UCSD-AML1 (cell line): ENCODE results near the gene SZRD1.

Experiments used
- DNase-seq: peaks from one replicate; lab custom pipeline; 2025; ENCODE audit not compliant: unreplicated experiment; lab: John Stamatoyannopoulos, UW

SZRD1 gene

DNA sequence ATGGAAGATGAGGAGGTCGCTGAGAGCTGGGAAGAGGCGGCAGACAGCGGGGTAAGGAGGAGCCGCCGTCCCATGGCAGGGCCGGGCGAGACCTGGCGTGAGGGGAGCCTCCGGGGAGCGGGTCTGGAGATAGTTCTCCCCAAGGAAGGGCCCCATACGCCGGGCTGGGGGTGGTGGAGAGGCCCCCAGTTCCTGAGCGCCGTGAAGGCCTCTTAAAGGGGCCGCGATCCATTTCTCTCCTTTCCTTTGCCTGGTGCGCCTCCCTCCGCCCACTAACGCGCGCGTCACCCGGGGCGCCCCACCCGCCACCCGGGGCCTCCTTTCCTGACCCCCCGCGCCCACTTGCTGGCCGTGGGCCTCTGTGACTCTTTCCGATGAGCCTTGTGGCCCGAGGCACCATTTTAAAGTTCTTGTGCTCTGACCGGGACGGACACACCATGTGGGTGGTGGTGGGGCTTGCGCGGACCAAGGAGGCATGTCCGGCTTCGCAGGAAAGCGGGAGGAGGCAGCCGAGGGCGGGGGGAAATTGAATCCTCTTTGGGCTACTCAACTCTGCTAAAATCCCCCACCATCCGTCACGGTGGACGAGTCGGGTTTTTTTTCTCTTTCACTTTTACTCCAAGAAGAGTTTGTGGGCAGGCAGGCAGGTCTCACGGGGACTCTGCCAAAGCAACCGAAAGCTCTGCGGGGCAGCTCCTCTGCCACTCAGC, 371 bp downstream of the SZRD1 start:
- peak; percentile 93 for DNase-seq

DNA sequence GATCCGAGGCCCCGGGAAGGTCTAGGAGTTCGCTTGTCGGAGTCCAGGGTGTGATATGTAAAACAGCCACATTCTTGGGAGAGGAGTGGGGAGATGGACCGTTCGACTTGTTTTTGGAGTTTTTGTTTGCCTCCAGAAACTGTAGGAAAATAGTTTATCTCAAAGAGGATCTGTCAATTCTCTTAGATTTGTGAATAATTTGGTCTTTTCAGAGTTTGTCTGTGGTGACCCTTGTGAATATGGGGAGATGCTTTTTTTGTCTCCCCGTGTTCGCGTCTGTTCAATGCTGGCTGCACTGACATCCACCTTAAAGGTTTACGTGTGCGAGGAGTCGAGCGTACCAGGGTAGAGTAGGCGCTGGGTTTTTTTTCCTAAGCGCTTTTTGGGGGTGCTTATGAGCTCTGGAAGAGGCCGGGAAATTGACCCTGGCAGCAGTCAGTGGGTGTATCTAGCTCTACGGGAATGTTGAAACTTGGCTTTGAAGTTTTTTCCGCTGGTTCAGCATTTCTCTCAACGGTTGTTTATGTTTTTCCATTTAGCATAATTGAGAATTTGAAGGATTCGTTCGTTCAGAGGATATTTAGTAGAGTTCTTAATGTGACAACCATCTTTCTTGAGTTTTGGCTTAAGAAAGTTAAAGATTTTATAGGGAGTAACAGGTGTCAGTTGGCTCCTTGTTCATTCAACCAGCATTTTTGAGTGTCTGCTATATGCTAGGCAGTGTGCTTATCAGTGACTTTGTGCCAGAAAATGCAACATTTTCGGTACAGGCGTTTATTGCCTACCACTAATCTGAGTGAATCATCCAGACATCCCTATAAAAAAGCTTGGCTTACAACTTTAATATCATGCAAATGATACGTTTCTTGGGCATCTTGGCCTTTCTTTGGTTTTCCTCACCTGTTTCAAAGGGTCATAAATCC, 1.2 kb downstream of the SZRD1 start:
- no peak for DNase-seq

DNA sequence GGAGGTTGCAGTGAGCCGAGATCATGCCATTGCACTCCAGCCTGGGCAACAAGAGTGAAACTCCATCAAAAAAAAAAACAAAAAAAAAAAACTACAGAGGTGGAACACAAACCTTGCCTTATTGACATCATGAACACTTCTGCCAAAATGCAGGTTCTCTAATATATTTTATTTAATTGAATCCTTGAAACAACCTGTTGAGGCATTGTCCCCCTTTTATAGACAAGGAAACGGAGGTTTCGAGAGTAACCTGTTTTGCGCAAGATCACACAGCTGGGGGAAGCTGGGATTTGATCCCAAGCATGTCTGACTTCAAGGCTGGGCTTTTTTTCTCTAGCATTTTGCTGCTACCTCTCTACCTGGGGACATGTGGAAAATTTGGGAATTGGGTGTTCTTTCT, 2.8 kb downstream of the SZRD1 start:
- no peak for DNase-seq

DNA sequence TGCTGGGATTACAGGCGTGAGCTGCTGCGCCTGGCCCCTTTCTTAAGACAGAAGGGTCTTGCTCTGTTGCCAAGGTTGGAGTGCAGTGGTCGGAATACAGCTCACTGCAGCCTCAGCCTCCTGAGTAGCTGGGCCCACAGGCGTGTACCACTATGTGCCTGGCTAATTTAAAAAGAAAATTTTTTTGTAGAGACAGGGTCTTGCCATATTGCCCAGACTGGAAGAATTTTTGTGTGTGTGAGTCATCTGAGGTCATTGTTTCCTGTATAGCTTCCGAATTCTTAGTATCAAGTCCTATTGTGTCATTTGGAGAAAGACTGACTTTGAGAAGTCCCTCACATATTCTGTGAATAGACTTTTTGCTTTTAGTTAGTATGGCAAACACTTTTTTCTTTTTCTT, 4.7 kb downstream of the SZRD1 start:
- no peak for DNase-seq

DNA sequence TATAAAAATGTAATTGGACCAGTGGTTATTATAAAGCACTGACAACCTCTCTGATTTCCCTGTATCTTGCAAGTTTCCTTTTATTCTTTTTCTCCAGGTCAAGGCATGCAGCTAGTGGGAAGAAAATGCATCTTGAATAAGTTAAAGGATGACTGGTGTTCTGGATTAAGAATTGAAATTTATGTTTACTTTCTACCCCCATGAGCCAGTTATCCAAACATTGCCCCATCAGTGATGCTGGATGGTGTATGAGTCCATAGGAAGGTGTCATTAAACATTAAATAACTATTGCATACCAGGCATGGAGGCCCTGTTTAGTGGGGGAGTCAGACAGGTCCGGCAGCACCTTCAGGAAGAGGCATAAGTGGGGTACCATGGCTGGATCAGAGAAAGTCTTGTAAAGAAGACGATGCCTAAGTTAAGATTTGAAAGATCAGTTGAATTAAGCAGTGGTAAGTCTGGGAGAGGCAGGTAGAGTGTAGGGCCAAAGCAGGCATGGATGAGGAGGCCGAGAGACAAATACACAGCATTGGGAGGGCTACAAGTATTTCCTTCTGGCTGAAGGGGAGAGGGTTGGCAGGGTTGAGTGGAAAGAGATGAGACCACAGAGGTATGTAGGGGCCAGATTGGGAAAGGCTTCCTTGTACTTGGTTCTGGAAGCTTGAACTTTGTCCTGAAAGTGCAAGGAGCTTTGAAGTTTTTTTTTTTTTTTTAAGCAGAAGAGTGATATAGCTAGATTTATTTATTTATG, 5.7 kb downstream of the SZRD1 start:
- DNase-seq: no peak

DNA sequence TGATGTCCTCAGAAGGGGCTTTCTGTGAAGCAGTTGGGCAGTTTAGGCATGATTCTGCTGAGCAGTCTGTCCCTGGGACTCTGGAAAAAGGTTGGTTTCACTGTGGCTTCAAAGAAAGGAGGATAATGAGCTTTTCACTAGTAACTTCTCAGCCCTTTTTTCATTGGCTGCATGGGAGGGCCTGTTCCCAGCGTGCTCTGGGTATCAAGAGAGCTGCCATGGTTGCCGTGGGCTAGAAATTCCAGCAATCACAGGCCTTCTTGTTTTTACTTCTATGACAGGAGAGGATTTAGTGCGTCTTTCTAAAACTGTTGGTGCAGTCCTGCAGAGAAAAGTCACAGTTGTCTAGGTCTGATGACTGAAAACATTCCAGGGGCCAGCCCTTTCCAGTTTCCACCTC, 7.2 kb downstream of the SZRD1 start:
- no peak for DNase-seq

DNA sequence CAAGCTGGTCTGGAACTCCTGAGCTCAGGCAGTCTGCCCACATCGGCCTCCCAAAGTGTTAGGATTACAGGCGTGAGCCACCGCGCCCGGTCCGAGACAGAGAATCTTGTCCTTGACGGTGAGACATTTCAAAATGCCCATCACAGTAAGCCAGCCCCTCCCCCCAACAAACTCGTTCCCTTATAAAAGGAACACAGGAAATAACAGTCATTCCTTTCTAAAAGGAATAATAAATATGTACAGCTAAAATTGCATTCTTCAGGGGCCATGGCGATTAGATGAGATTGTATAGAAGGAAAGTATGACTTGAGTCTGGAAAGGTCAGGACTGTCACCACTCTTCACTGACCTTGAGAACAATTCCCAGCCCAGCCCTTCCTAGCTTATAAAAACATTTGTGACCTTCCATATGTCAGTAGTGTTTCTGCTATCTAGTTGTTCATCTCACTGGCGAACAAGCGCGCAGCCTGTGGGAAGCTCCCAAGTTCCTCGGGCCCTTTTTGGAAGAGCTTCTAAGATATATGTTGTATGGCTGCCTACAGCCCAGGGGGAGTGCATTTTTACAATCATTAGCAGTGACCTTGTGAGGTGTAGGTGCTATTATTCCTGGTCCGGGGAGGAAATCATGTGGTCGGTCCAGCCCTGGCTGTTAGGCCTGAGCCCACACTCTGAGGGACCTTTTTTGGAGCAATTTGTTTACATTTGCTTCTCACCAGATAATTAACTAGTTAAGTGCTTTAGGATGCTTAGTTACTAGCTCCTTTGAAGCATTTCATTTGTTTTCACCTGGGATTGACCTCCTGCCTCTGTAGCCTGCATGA, 8.7 kb downstream of the SZRD1 start:
- DNase-seq: no peak

DNA sequence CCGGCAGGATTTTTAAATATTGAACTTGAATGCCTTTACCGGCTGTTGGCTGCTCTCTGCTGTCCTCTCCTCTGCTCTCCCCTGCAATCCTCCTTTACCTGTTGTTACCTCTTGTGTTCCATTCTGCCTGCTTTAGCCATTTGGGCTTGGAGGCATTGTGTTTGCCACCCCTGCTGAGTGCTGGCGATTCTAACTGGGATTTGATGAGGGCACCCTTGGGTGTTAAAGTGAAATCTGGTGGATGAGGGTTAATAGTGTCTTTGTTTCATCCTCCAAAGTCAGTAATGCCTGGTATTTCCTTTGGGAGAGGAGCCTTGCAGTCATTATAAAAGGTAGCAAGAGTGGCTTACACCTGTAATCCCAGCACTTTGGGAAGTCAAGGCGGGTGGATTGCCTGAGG, 9.9 kb downstream of the SZRD1 start:
- no peak for DNase-seq

DNA sequence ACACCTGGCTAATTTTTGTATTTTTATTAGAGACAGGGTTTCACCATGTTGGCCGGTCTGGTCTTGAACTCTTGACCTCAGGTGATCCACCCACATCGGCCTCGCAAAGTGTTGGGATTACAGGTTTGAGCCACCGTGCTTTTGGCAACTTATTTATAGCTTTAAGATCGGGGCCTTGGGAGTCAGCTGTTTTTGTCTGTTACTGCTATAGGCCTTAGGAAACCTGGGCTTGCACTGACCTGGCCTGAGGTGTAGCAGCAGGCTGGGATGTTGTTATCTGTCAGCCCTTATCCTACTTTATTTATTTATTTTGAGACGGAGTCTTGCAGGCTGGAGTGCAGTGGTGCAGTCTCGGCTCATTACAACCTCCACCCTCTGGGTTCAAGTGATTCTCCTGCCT, 11.4 kb downstream of the SZRD1 start:
- DNase-seq: no peak

DNA sequence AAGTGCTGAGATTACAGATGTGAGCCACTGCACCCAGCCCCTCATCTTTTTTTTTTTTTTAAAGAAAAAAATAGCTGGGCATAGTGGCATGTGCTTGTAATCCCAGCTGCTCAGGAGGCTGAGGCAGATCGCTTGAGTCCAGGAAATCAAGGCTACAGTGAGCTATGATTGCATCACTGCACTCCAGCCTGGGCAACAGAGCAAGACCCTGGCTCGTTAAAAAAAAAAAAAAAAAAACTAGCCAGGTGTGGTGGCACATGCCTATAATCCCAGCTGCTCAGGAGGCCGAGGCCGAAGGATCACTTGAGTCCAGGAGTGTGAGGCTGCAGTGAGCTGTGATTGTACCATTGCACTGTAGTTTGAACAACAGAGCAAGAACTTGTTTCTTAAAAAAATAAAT, 13.8 kb downstream of the SZRD1 start:
- DNase-seq: no peak

DNA sequence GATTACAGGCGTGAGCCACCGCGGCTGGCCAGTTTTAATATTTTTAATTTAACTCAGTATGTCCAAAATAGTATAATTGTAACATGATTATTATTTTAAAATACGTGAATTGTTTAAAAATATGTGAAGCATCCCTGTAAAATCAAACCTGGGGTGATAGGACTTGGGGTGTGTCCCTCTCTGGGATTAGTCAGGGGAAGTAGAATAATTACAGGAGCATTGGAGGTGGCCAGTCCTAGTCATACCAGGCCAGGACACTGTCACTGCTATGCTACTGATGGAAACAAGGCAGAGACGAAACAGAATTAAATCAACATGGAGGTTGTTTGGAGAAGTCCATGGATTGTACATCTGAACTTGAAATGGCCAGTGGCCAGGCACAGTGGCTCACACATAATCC, 16.8 kb downstream of the SZRD1 start:
- DNase-seq: no peak

DNA sequence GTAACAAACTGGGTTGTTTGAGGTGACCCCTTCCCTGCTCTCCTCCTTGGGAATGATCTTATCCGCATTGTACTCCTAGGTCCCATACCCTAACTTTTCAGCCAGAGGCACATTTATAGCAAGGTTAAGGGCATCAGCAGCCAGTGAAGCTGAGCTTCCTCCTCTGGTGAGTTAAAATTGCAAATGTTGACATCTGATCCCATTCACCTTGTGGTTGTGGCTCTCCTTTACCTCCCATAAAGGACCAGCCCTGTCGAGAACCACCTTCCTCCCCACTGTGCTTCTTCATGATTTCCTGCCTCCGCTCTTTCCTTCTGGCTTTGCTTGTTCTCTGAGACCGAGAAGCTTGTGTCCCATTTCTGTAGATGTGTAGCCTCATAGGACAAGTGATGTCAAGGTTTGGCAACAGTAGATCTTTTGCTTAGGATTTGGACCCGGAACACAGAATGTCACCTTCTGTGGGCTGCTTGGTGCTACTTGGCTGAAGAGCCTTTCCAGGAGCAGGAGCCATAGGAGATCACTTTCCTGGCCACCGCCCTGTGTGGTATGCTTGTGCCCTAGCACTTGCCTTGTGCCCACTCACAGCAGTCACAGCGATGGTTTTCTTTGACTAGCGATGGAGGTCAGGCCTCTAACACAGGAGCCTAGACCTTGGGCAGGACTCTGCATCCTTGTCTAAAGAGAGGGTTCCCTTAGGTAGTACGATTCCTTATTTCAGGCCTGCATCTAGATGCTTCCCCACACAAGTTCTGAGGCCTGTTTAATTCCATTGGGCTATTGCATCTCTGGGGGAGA, 18.8 kb downstream of the SZRD1 start:
- no peak for DNase-seq

DNA sequence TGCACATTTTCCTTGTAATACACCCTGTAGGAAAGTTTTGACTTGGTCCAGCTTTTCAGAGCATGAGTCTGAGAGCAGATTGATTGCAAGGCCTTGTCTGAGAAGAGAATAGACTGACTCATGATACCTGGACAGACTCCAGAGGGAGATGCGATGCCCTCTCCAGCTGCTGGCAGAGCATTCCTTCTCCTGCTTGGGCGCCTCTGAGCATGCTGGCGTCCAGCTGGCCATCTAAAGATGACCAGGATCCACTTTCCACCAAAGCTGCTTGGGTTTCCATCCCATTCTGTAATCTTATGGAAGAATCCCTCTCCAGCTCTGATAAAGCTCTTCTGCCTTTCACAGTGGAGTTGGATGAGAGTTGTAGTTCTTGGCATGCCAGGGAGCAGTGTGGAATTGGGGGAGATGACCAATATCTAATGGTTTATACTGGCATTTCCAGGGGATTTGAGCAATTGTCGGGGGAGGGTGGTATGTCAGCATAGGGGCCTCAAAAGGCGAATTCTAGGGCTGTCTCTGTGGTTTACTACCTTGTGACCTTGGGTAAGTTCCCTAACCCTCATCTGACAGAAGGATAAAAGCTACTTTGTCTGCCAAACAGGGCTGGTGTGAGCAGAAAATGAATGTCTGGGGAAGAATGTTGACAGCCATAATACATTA, 19.5 kb downstream of the SZRD1 start:
- no peak for DNase-seq

DNA sequence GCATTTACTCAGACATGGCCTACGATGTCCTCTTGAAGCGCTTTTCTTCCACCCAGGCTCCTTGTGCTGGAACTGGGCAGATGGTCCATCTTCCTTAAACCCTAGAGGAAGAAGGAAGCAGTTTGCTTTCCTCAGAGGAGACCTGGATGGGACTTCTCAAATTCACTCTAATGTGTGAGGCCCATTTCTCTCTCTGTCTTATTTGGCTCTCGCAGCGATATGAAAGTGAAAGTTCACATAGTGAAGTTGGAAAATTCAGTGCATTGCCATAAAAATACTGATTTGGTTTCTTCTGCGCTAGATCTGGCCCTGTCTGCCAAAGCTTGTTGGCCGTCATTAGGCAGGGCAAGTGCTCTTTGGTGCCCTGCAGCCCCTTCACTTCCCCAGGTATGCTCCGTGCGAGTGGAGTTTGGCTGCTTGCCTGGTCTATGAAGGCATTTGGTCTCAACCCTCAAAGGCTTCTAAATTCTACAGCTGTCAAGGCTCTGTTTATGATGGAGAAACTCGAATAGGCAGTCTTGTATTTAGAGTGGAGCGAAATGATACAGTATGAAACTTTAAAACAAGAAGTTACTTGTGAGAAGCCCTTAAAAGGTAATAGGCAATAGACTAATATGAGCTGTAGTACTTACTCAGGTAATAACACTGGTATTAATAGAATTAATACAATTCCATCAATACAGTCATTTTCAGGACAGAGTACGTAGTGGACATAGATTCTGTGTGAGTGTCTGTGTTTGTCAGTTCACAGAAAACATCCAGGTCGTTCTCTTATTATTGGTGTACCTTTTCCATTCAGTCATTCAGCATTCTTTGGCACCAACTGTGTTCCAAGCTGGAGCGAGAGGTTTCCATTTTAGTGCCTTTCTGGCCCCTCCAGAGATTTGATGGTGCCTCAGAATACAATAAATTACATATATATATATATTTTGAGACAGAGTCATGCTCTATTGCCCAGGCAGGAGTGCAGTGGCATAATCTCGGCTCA, 20.5 kb downstream of the SZRD1 start:
- DNase-seq: no peak

DNA sequence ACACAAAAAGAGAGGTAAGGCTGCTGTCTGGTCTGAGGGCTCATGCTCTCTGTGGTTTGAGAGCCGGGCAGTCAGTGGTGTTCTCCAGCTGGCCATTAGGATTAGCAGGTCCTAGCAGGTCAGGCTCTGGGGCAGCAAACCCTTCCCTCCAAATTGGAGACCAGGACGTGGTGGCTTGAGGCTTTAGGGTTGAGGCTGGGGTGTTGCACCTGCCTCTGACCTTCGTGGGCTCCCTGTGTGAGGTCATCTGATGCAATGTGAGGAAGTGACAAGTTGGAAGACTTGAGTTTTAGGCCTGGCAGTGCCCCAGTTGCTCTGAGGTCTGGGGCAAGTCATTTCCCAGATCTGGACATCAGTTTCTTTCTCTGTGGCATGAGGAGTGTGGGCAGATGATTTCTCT, 24.4 kb downstream of the SZRD1 start:
- DNase-seq: no peak

DNA sequence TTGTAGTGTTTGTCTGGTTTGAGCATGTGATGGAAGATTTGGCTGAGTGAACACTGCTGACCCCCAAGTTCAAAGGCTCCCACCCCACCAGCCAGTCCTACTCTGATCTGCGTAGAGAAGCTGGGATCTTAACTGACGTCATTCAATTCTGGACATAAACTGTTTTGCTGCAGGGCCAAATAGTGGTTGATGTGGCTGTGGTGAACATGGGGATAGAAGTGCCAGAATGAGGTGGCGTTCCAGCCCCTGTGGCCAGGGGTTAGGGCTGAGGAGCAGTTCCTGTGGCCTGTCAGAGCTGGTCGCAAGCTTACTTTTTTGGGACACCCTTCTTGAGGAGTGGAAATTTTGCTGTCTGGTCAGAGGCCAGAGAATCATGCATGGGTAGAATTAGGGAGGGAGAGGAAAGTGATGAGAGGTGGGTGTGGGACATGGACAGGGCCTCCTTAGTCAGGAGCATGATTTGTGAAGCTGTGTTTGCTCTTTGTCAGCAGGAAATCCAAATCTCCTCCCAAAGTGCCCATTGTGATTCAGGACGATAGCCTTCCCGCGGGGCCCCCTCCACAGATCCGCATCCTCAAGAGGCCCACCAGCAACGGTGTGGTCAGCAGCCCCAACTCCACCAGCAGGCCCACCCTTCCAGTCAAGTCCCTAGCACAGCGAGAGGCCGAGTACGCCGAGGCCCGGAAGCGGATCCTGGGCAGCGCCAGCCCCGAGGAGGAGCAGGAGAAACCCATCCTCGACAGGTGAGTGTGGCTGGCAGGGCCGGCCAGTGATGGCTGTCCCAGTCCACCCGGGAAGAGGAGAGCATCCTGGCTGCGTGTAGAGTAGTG, 25.9 kb downstream of the SZRD1 start:
- DNase-seq: no peak
